HepG2 (cell line): Measurements from ENCODE around the gene ATP11A. TPM values are rescaled to one million over a fixed set of nuclear protein-coding genes. Genes with fewer than 3 reads are reported as not detected.

Source experiments
- ATAC-seq: fragments of 200-7000 bp; cut with Tn5 transposase; 3 replicates; pipeline ENCODE4 v1.9.1; 2020; ENCODE audit warnings: mild to moderate bottlenecking, moderate library complexity
- BruUV-seq: library from RNA; stranded (reverse); fragments of 400-500 nt; replicated peaks from 2 replicates; lab custom pipeline; 2021; lab: Mats Ljungman, UMichigan
- CTCF ChIA-PET: fragments of 300-600 bp; formaldehyde crosslinking; extraction: SDS; loops from one replicate; lab custom pipeline; 2021; ENCODE audit warnings: low total read pairs, inconsistent platforms, low intra/inter-chr PET ratio; lab: Yijun Ruan, JAX
- POLR2A ChIA-PET: fragments of 350-600 bp; sonication (Branson Sonifier 250); formaldehyde crosslinking; loops from one replicate; lab custom pipeline; 2020; ENCODE audit warnings: antibody characterized with exemption, inconsistent platforms; lab: Yijun Ruan, JAX
- DNase-seq: peaks from one replicate; pipeline ENCODE4 v3.0.0-alpha.2; 2015; ENCODE audit warnings: low spot score
- FAIRE-seq: peaks from 3 replicates; lab custom pipeline; 2011; peaks lifted over from hg19 to GRCh38; lab: Jason Lieb, UNC
- H2AFZ ChIP-seq: one replicate; pipeline ENCODE4 v1.6.1; 2011; ENCODE audit warnings: low read length, inconsistent platforms
- H3K27ac ChIP-seq: fragments of 300-600 bp; 3 replicates; pipeline ENCODE4 v1.8.0; 2011; ENCODE audit warnings: mixed run types, mild to moderate bottlenecking, mixed read lengths, low read length, inconsistent platforms; ENCODE audit not compliant: insufficient read depth; ENCODE audit errors: extremely low read length
- H3K27me3 ChIP-seq, 2 experiments: fragments of 200-600 bp in 1 of 2; 2 replicates in 1 of 2; 3 replicates in 1 of 2; pipeline versions ENCODE4 v1.6.0 to v1.8.0; 2011; ENCODE audit warnings: low read length in 2 of 2, mild to moderate bottlenecking in 2 of 2, moderate library complexity in 2 of 2, inconsistent platforms in 1 of 2; ENCODE audit not compliant: insufficient read depth in 2 of 2, control insufficient read depth in 1 of 2
- H3K36me3 ChIP-seq, 2 experiments: fragments of 200-600 bp in 1 of 2; replicated peaks in 1 of 2; 2 replicates in 1 of 2; 3 replicates in 1 of 2; pipeline versions ENCODE4 v1.5.1 to v1.8.0; 2011; ENCODE audit warnings: low read length in 2 of 2, inconsistent platforms in 1 of 2; ENCODE audit not compliant: insufficient read depth in 2 of 2, control insufficient read depth in 1 of 2
- H3K4me1 ChIP-seq: 2 replicates; pipeline ENCODE4 v1.5.1; 2012; ENCODE audit warnings: low read length, inconsistent platforms; ENCODE audit not compliant: insufficient read depth
- H3K4me2 ChIP-seq: 2 replicates; pipeline ENCODE4 v1.6.0; 2011; ENCODE audit warnings: low read depth, low read length, inconsistent platforms
- H3K4me3 ChIP-seq, 3 experiments: fragments of 200-600 bp in 1 of 3; sonication (generic), shearing (Covaris generic) in 1 of 3; replicated peaks in 1 of 3; 2 replicates each; pipeline ENCODE4 v1.5.1; 2011 to 2016; ENCODE audit warnings: low read length in 3 of 3, inconsistent platforms in 2 of 3, low read depth in 2 of 3, mild to moderate bottlenecking in 2 of 3, control low read depth in 1 of 3, mixed read lengths in 1 of 3; ENCODE audit not compliant: insufficient read depth in 1 of 3
- H3K79me2 ChIP-seq: one replicate; pipeline ENCODE4 v1.6.1; 2011; ENCODE audit warnings: low read length, inconsistent platforms; ENCODE audit not compliant: insufficient read depth
- H3K9ac ChIP-seq: 2 replicates; pipeline ENCODE4 v1.6.0; 2011; ENCODE audit warnings: mild to moderate bottlenecking, low read depth, low read length, inconsistent platforms; ENCODE audit not compliant: insufficient read depth
- H3K9me3 ChIP-seq: 2 replicates; pipeline ENCODE4 v1.5.1; 2012; ENCODE audit warnings: mild to moderate bottlenecking, low read length
- H4K20me1 ChIP-seq: 2 replicates; pipeline ENCODE4 v1.6.0; 2011; ENCODE audit warnings: inconsistent platforms, mild to moderate bottlenecking, low read length, moderate library complexity; ENCODE audit not compliant: insufficient read depth
- KLF16 ChIP-seq, 2 experiments: sonication (generic) in 1 of 2; formaldehyde crosslinking in 1 of 2; IDR thresholded peaks; 2 replicates each; pipeline versions ENCODE4 v1.6.1 to v1.8.0; 2016 to 2023; ENCODE audit warnings: missing genetic modification reagents in 2 of 2, missing compliant biosample characterization in 1 of 2
- MIER2 ChIP-seq: IDR thresholded peaks from 2 replicates; pipeline ENCODE4 v1.6.1; 2016; ENCODE audit warnings: missing biosample characterization, missing genetic modification reagents
- MLLT10 ChIP-seq: sonication (generic); formaldehyde crosslinking; IDR thresholded peaks from 2 replicates; pipeline ENCODE4 v1.4.0; 2020; ENCODE audit warnings: missing genetic modification reagents
- MTERF4 ChIP-seq: sonication (generic); formaldehyde crosslinking; IDR thresholded peaks from 2 replicates; pipeline ENCODE4 v1.8.0; 2023; ENCODE audit warnings: mild to moderate bottlenecking, missing genetic modification reagents
- PCBP1 ChIP-seq: fragments of 200-400 bp; formaldehyde crosslinking; IDR thresholded peaks from 2 replicates; pipeline ENCODE4 v1.6.1; 2017; ENCODE audit warnings: mild to moderate bottlenecking, low read depth, low read length, borderline replicate concordance
- SKI ChIP-seq: fragments of 450-650 bp; IDR thresholded peaks from one replicate; pipeline ENCODE4 v1.6.1; 2018; ENCODE audit warnings: mild to moderate bottlenecking; ENCODE audit not compliant: partially characterized antibody
- SP4 ChIP-seq: sonication (generic); formaldehyde crosslinking; IDR thresholded peaks from 2 replicates; pipeline ENCODE4 v1.8.1; 2023; ENCODE audit warnings: mild to moderate bottlenecking, missing genetic modification reagents
- TBP ChIP-seq: sonication (generic); formaldehyde crosslinking; IDR thresholded peaks from 2 replicates; pipeline ENCODE4 v1.5.0; 2020; ENCODE audit warnings: missing genetic modification reagents
- ZNF24 ChIP-seq: fragments of 450-650 bp; IDR thresholded peaks from 2 replicates; pipeline ENCODE4 v1.6.1; 2017; ENCODE audit warnings: antibody characterized with exemption, mild to moderate bottlenecking
- ZNF274 ChIP-seq: sonication (generic); formaldehyde crosslinking; IDR thresholded peaks from 2 replicates; pipeline ENCODE4 v1.5.1; 2020; ENCODE audit warnings: mild to moderate bottlenecking, missing genetic modification reagents
- ZNF883 ChIP-seq: sonication (generic); formaldehyde crosslinking; IDR thresholded peaks from 2 replicates; pipeline ENCODE4 v1.5.1; 2020; ENCODE audit warnings: mild to moderate bottlenecking, missing genetic modification reagents; ENCODE audit errors: not compliant biosample characterization
- WGBS: methylation state at CpG from one replicate; pipeline ENCODE4 v1.1.6; 2017; ENCODE audit warnings: low lambda C conversion rate; 5-methylcytosine and 5-hydroxymethylcytosine counted together
- in situ Hi-C: cut with HindIII; loops from 2 replicates; pipeline ENCODE4 v1.10.0; 2017; ENCODE audit warnings: low pct_unique_long_range_greater_than_20kb; ENCODE audit not compliant: extremely low pct_ligation_motif_present
- intact Hi-C: fragments of 100-400 bp; cut with micrococcal nuclease; formaldehyde crosslinking; loops from one replicate; pipeline ENCODE4 v1.10.0; 2022; ENCODE audit not compliant: unreplicated experiment
- polyA plus RNA-seq, 8 experiments: library from polyadenylated mRNA; depleted of rRNA in 3 of 8; stranded (reverse) in 7 of 8; unstranded in 1 of 8; fragments of >200 nt; fragmentation: Illumina TruSeq in 4 of 8; extraction: Trizol in 4 of 8; gene quantifications; 2 replicates each; pipeline versions ENCODE4 v1.2.1 to v1.2.3, GENCODE V29; 2011 to 2016; ENCODE audit warnings: low read depth in 4 of 8, missing spikeins in 1 of 8, mixed read lengths in 1 of 8; ENCODE audit not compliant: insufficient read depth in 1 of 8
- total RNA-seq, 5 experiments: library from RNA; depleted of rRNA; stranded (reverse); fragments of >200 nt; fragmentation: Illumina TruSeq; extraction: Trizol; gene quantifications; 2 replicates each; pipeline ENCODE4 v1.2.3, GENCODE V29; 2016; ENCODE audit warnings: low read depth in 1 of 5
- TF ChIP-seq, protein P1 (sequence below): sonication (generic); formaldehyde crosslinking; IDR thresholded peaks from 2 replicates; pipeline ENCODE4 v1.8.1; 2023; ENCODE audit warnings: mild to moderate bottlenecking, missing genetic modification reagents
- TF ChIP-seq, protein P2 (sequence below): sonication (generic); formaldehyde crosslinking; IDR thresholded peaks from 2 replicates; pipeline ENCODE4 v1.5.0; 2020; ENCODE audit warnings: mild to moderate bottlenecking, missing genetic modification reagents
- TF ChIP-seq, protein P3 (sequence below): sonication (generic); formaldehyde crosslinking; IDR thresholded peaks from 2 replicates; pipeline ENCODE4 v1.4.0; 2020; ENCODE audit warnings: missing genetic modification reagents
- TF ChIP-seq, protein P4 (sequence below): sonication (generic); formaldehyde crosslinking; IDR thresholded peaks from 2 replicates; pipeline ENCODE4 v1.4.0; 2020; ENCODE audit warnings: missing genetic modification reagents

ATP11A gene
- total and polyA plus RNA-seq, 2 of the 13 experiments (the other 11 are each of a cell fraction or from before 2014, with no cell fraction given) = 18.4 to 20.1 TPM

DNA sequence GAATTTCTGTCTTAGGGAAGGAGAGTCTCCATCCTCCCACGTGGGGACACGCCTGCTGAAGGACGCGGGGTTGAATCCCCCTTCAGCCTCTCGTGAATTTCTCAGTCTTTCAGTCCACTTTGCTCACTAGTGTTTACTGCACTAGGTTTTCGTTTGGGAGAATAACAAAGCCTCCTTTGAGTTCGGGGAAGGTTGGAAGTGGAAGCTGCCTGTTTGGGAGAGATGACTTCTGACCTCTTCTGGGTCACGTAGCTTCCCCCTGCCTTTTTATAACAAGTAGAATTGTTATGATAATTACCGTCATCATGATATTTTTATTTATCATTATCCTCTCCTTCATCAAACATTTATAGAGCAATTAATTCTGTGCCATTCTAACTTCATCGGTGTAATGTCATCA is 60.7 kb downstream of the ATP11A start:
- Histone ChIP-seq H3K4me2 (no peak overlapping the region), H3K79me2 (peaks cover 73% of the 10 kb centered on the region), H3K27me3 (no peaks in the 10 kb centered on the region), H3K27ac (no peak overlapping the region), H3K36me3 (peaks cover 6 to 18% of the 10 kb centered on the region in 2 experiments; a peak in 3 of 5 replicates), H4K20me1 (peaks cover 43% of the 10 kb centered on the region), H3K9me3 (no peaks in the 10 kb centered on the region), H3K4me1 (peaks cover 32% of the 10 kb centered on the region), H3K9ac (no peak overlapping the region), H2AFZ (no peak overlapping the region), H3K4me3 (no peak overlapping the region)
- in situ Hi-C loops (no loop called here), intact Hi-C loops (no loop called here)
- ATAC-seq = no peak
- ChIA-PET CTCF (no interaction called here), POLR2A (no interaction called here)
- FAIRE-seq = no peak
- no peak for DNase-seq
- no TSS peak for BruUV-seq
- 91% methylated on average over 10 of the region's 10 CpGs for WGBS
- TF ChIP-seq, protein P1, sequence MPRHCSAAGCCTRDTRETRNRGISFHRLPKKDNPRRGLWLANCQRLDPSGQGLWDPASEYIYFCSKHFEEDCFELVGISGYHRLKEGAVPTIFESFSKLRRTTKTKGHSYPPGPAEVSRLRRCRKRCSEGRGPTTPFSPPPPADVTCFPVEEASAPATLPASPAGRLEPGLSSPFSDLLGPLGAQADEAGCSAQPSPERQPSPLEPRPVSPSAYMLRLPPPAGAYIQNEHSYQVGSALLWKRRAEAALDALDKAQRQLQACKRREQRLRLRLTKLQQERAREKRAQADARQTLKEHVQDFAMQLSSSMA (CRISPR knock-in tag) = no peak
- TF ChIP-seq TBP (CRISPR knock-in tag) (no peak), SP4 (CRISPR knock-in tag) (no peak), ZNF274 (CRISPR knock-in tag) (no peak), ZNF883 (CRISPR knock-in tag) (no peak), ZNF24 (no peak), PCBP1 (no peak), MTERF4 (no peak), SKI (no peak), MLLT10 (CRISPR knock-in tag) (no peak), MIER2 (CRISPR knock-in tag) (no peak), KLF16 (CRISPR knock-in tag; IDR thresholded peaks at IDR 0.05) (no peak)
- TF ChIP-seq, protein P2, sequence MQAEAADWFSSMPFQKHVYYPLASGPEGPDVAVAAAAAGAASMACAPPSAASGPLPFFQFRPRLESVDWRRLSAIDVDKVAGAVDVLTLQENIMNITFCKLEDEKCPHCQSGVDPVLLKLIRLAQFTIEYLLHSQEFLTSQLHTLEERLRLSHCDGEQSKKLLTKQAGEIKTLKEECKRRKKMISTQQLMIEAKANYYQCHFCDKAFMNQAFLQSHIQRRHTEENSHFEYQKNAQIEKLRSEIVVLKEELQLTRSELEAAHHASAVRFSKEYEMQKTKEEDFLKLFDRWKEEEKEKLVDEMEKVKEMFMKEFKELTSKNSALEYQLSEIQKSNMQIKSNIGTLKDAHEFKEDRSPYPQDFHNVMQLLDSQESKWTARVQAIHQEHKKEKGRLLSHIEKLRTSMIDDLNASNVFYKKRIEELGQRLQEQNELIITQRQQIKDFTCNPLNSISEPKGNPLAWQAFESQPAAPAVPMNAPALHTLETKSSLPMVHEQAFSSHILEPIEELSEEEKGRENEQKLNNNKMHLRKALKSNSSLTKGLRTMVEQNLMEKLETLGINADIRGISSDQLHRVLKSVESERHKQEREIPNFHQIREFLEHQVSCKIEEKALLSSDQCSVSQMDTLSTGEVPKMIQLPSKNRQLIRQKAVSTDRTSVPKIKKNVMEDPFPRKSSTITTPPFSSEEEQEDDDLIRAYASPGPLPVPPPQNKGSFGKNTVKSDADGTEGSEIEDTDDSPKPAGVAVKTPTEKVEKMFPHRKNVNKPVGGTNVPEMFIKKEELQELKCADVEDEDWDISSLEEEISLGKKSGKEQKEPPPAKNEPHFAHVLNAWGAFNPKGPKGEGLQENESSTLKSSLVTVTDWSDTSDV (CRISPR knock-in tag) = no peak
- TF ChIP-seq, protein P3, sequence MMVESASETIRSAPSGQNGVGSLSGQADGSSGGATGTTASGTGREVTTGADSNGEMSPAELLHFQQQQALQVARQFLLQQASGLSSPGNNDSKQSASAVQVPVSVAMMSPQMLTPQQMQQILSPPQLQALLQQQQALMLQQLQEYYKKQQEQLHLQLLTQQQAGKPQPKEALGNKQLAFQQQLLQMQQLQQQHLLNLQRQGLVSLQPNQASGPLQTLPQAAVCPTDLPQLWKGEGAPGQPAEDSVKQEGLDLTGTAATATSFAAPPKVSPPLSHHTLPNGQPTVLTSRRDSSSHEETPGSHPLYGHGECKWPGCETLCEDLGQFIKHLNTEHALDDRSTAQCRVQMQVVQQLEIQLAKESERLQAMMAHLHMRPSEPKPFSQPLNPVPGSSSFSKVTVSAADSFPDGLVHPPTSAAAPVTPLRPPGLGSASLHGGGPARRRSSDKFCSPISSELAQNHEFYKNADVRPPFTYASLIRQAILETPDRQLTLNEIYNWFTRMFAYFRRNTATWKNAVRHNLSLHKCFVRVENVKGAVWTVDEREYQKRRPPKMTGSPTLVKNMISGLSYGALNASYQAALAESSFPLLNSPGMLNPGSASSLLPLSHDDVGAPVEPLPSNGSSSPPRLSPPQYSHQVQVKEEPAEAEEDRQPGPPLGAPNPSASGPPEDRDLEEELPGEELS (CRISPR knock-in tag) = no peak
- TF ChIP-seq, protein P4, sequence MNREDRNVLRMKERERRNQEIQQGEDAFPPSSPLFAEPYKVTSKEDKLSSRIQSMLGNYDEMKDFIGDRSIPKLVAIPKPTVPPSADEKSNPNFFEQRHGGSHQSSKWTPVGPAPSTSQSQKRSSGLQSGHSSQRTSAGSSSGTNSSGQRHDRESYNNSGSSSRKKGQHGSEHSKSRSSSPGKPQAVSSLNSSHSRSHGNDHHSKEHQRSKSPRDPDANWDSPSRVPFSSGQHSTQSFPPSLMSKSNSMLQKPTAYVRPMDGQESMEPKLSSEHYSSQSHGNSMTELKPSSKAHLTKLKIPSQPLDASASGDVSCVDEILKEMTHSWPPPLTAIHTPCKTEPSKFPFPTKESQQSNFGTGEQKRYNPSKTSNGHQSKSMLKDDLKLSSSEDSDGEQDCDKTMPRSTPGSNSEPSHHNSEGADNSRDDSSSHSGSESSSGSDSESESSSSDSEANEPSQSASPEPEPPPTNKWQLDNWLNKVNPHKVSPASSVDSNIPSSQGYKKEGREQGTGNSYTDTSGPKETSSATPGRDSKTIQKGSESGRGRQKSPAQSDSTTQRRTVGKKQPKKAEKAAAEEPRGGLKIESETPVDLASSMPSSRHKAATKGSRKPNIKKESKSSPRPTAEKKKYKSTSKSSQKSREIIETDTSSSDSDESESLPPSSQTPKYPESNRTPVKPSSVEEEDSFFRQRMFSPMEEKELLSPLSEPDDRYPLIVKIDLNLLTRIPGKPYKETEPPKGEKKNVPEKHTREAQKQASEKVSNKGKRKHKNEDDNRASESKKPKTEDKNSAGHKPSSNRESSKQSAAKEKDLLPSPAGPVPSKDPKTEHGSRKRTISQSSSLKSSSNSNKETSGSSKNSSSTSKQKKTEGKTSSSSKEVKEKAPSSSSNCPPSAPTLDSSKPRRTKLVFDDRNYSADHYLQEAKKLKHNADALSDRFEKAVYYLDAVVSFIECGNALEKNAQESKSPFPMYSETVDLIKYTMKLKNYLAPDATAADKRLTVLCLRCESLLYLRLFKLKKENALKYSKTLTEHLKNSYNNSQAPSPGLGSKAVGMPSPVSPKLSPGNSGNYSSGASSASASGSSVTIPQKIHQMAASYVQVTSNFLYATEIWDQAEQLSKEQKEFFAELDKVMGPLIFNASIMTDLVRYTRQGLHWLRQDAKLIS (CRISPR knock-in tag) = no peak
